A549 (cell line): ENCODE results near the gene TOX2.

Source experiments
- CTCF ChIP-seq: fragments of >200 bp; sonication (Bioruptor Twin); formaldehyde crosslinking; IDR thresholded peaks from 3 replicates; pipeline ENCODE4 v1.5.1; 2016
- MAX ChIP-seq: IDR thresholded peaks from 2 replicates; pipeline ENCODE4 v1.6.1; 2012
- POLR2A ChIP-seq: IDR thresholded peaks from 2 replicates; pipeline ENCODE4 v1.6.1; 2012; ENCODE audit warnings: mild to moderate bottlenecking, low read length
- RAD21 ChIP-seq, 2 experiments: fragments of >200 bp in 1 of 2; sonication (Bioruptor Twin) in 1 of 2; formaldehyde crosslinking in 1 of 2; IDR thresholded peaks in 1 of 2; conservative IDR thresholded peaks in 1 of 2; 2 replicates in 1 of 2; 3 replicates in 1 of 2; pipeline ENCODE4 v1.6.1; 2012 to 2018; ENCODE audit warnings: inconsistent platforms in 1 of 2
- ZC3H11A ChIP-seq: fragments of 450-650 bp; IDR thresholded peaks from 2 replicates; pipeline ENCODE4 v1.6.1; 2014; ENCODE audit warnings: antibody characterized with exemption, mild to moderate bottlenecking
- TF ChIP-seq, protein P1 (sequence below): fragments of >200 bp; sonication (Bioruptor Twin); formaldehyde crosslinking; IDR thresholded peaks from 3 replicates; pipeline ENCODE4 v1.6.1; 2016

GRCh38 chr20:44019638-44020335 is 105.1 kb downstream of the TOX2 start:
- TF ChIP-seq ZC3H11A = no peak
- TF ChIP-seq CTCF = no peak
- TF ChIP-seq, protein P1, sequence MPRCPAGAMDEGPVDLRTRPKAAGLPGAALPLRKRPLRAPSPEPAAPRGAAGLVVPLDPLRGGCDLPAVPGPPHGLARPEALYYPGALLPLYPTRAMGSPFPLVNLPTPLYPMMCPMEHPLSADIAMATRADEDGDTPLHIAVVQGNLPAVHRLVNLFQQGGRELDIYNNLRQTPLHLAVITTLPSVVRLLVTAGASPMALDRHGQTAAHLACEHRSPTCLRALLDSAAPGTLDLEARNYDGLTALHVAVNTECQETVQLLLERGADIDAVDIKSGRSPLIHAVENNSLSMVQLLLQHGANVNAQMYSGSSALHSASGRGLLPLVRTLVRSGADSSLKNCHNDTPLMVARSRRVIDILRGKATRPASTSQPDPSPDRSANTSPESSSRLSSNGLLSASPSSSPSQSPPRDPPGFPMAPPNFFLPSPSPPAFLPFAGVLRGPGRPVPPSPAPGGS = no peak
- no peak for TF ChIP-seq POLR2A
- TF ChIP-seq MAX = no peak
- TF ChIP-seq RAD21 (conservative IDR thresholded peaks at IDR 0.05 in 1 of 2, IDR thresholded peaks at IDR 0.05 in 1 of 2) = no peak
